GM12873 (cell line): ENCODE data around the gene COL4A2.

Experiments
- TF ChIP-seq, protein P1 (sequence below): IDR thresholded peaks from 2 replicates; pipeline ENCODE4 v1.5.1; 2012; ENCODE audit warnings: low read depth, mild to moderate bottlenecking, moderate library complexity, low read length, control low read depth; ENCODE audit not compliant: insufficient read depth; ENCODE audit errors: missing control alignments

Gene COL4A2

DNA sequence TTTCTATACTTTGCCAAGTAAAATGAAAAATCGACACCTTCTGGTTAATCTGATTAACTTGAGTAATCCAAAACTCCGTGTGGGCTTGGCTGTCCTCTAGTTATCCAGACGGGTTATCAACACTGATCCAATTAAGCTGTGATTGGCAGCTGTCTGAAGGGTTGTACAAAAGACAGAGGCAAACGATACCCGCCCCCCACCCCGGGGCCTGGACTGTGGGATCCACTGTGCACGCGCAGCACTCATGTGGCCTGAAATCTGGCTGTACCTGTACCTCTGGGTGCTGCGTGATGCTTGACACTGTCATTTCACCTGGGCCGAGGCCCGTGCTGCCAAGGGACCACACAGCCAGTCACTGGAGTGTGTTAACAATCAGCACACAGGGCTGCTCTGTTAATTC is 53.5 kb downstream of the COL4A2 start:
- TF ChIP-seq, protein P1, sequence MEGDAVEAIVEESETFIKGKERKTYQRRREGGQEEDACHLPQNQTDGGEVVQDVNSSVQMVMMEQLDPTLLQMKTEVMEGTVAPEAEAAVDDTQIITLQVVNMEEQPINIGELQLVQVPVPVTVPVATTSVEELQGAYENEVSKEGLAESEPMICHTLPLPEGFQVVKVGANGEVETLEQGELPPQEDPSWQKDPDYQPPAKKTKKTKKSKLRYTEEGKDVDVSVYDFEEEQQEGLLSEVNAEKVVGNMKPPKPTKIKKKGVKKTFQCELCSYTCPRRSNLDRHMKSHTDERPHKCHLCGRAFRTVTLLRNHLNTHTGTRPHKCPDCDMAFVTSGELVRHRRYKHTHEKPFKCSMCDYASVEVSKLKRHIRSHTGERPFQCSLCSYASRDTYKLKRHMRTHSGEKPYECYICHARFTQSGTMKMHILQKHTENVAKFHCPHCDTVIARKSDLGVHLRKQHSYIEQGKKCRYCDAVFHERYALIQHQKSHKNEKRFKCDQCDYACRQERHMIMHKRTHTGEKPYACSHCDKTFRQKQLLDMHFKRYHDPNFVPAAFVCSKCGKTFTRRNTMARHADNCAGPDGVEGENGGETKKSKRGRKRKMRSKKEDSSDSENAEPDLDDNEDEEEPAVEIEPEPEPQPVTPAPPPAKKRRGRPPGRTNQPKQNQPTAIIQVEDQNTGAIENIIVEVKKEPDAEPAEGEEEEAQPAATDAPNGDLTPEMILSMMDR: no peak

DNA sequence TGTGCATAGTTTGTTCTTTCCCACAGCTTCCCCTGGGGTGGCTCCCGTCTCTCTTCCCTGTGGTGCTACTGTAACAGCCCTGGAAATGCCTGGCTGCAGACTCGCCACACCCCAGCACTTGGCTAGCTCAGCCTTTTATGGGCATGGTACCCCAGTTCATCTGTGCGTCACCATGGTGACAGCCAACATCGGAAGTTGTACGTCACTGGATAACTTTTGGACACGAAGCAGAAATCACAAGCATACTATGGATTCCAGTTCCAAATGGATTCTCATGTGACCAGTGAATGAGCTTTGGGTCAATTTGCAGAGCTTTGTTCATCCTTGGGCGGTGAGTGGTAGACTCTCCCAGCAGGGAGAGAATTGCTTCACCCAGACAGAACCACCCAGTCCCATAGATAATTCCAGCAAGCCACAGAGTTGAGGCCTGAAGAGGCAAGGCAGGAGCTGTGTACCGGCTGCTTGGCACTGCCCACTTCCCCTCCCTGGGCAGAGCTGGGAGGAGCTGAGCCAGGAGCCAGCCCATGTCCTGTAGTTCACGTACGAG is 54.4 kb downstream of the COL4A2 start:
- TF ChIP-seq, protein P1: no peak

DNA sequence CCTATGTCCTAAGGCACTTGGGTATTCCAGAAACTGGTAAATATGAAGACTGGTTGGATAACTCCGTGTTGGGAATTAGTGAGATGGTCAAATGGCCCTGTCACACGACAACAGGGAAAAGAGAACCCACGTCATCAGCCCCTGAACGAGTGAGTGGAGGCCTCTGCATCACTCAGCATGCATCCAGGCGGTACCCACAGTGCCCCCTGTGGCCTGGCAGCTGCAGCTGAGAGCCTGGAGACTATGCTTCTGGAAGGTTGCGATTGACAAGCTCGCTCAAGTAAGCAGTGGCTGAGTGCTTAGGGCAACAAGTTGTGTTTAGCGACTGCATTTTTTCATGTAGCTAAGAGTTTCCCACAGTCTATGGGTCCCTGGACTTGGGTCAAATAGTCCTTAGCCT is 55.9 kb downstream of the COL4A2 start:
- TF ChIP-seq, protein P1: peak; percentile 33

DNA sequence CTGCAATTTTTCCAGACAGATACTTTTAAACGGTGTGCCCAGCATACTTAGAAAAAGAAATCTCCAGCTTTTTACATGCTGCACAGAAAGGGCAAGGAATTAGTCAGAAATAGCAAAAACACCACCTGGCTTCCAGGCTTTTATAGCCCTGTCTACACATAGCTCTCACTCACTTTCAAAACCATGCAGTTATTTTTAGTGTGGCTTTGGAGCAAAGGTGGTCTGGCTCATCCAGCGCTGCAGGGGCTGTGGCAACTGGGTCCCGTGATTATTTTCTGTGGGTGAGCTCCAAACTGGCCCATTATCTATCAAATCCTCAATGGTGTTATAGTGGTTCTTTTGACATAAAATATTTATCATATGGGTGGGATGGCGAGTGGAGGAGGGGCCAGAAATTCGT is 57.0 kb downstream of the COL4A2 start:
- TF ChIP-seq, protein P1: no peak

DNA sequence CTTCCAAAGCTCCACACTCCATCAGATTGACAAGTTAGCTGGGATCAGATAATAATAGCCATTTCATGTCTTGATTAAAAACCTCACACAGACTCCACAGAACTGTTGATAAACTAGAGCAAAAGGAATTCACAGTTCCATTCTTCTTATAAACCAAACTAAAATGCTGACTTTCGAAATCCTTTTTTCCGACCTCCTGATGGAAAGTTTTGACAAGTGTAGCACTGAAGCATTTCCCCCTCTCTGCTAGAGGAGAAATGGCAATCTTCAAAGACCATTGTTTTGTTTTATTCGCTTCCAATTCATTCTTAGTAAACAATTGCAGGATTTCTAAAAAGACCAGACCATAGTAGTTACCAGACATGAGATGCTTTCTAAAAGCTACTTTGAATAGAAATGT is 58.8 kb downstream of the COL4A2 start:
- TF ChIP-seq, protein P1: no peak

DNA sequence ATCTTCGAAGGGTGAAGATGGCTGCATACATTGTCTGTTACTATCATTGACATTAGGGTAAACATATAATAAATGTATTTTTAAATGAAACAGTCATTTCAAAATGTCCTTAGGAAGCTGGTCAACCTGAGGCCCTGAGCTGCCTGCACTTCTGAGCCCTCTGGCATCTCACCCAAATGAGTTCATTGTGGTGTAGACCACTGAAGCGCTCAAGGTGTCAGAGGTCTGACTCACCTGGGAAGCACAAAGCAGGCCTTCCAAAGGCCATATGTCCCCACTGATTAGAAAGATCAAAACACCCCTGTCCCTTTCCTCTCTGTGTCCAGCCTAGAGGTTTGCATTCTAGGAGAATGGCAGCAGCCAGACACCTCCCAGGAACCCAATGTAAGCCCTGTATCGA is 59.6 kb downstream of the COL4A2 start:
- TF ChIP-seq, protein P1: no peak

DNA sequence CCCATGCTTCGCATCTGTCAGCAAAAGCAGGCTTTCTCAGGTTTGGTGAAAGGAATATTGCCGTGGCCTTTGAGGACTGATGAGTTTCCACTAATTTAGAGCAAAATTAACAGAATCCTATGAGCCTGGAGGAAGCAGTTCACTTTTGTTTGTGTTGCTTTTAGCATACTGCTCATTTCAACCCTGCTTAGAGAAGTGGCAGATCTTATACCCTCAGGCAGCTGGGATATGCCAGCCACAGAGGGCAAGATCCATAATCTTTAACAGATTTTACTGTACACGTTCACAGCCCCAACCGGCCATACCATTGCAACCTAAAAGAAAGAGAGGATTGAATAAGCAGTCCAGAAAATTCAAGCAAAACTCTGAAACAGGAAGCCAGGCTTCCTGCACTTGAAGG is 60.5 kb downstream of the COL4A2 start:
- TF ChIP-seq, protein P1: no peak
